HepG2 (cell line): ENCODE data around the gene SCUBE1. TPM values are rescaled to one million over a fixed set of nuclear protein-coding genes. Genes with fewer than 3 reads are reported as not detected.

ENCODE experiments used
- ATAC-seq: fragments of 200-7000 bp; cut with Tn5 transposase; 3 replicates; pipeline ENCODE4 v1.9.1; 2020; ENCODE audit warnings: mild to moderate bottlenecking, moderate library complexity
- Bru-seq: library from RNA; stranded (reverse); fragments of 400-500 nt; gene quantifications from one replicate; lab custom pipeline; 2021; lab: Mats Ljungman, UMichigan
- BruChase-seq, 2 experiments: library from RNA; stranded (reverse); fragments of 400-500 nt; gene quantifications; one replicate each; lab custom pipeline; 2021; lab: Mats Ljungman, UMichigan
- BruUV-seq: library from RNA; stranded (reverse); fragments of 400-500 nt; replicated peaks from 2 replicates; lab custom pipeline; 2021; lab: Mats Ljungman, UMichigan
- CTCF ChIA-PET: fragments of 300-600 bp; formaldehyde crosslinking; extraction: SDS; loops from one replicate; lab custom pipeline; 2021; ENCODE audit warnings: low total read pairs, inconsistent platforms, low intra/inter-chr PET ratio; lab: Yijun Ruan, JAX
- POLR2A ChIA-PET: fragments of 350-600 bp; sonication (Branson Sonifier 250); formaldehyde crosslinking; loops from one replicate; lab custom pipeline; 2020; ENCODE audit warnings: antibody characterized with exemption, inconsistent platforms; lab: Yijun Ruan, JAX
- DNase-seq: peaks from one replicate; pipeline ENCODE4 v3.0.0-alpha.2; 2015; ENCODE audit warnings: low spot score
- FAIRE-seq: peaks from 3 replicates; lab custom pipeline; 2011; peaks lifted over from hg19 to GRCh38; lab: Jason Lieb, UNC
- H2AFZ ChIP-seq: one replicate; pipeline ENCODE4 v1.6.1; 2011; ENCODE audit warnings: low read length, inconsistent platforms
- H3K27ac ChIP-seq: fragments of 300-600 bp; 3 replicates; pipeline ENCODE4 v1.8.0; 2011; ENCODE audit warnings: mixed run types, mild to moderate bottlenecking, mixed read lengths, low read length, inconsistent platforms; ENCODE audit not compliant: insufficient read depth; ENCODE audit errors: extremely low read length
- H3K27me3 ChIP-seq, 2 experiments: fragments of 200-600 bp in 1 of 2; 2 replicates in 1 of 2; 3 replicates in 1 of 2; pipeline versions ENCODE4 v1.6.0 to v1.8.0; 2011; ENCODE audit warnings: low read length in 2 of 2, mild to moderate bottlenecking in 2 of 2, moderate library complexity in 2 of 2, inconsistent platforms in 1 of 2; ENCODE audit not compliant: insufficient read depth in 2 of 2, control insufficient read depth in 1 of 2
- H3K36me3 ChIP-seq, 2 experiments: fragments of 200-600 bp in 1 of 2; replicated peaks in 1 of 2; 2 replicates in 1 of 2; 3 replicates in 1 of 2; pipeline versions ENCODE4 v1.5.1 to v1.8.0; 2011; ENCODE audit warnings: low read length in 2 of 2, inconsistent platforms in 1 of 2; ENCODE audit not compliant: insufficient read depth in 2 of 2, control insufficient read depth in 1 of 2
- H3K4me1 ChIP-seq: 2 replicates; pipeline ENCODE4 v1.5.1; 2012; ENCODE audit warnings: low read length, inconsistent platforms; ENCODE audit not compliant: insufficient read depth
- H3K4me2 ChIP-seq: 2 replicates; pipeline ENCODE4 v1.6.0; 2011; ENCODE audit warnings: low read depth, low read length, inconsistent platforms
- H3K4me3 ChIP-seq, 3 experiments: fragments of 200-600 bp in 1 of 3; sonication (generic), shearing (Covaris generic) in 1 of 3; replicated peaks in 1 of 3; 2 replicates each; pipeline ENCODE4 v1.5.1; 2011 to 2016; ENCODE audit warnings: low read length in 3 of 3, inconsistent platforms in 2 of 3, low read depth in 2 of 3, mild to moderate bottlenecking in 2 of 3, control low read depth in 1 of 3, mixed read lengths in 1 of 3; ENCODE audit not compliant: insufficient read depth in 1 of 3
- H3K79me2 ChIP-seq: one replicate; pipeline ENCODE4 v1.6.1; 2011; ENCODE audit warnings: low read length, inconsistent platforms; ENCODE audit not compliant: insufficient read depth
- H3K9ac ChIP-seq: 2 replicates; pipeline ENCODE4 v1.6.0; 2011; ENCODE audit warnings: mild to moderate bottlenecking, low read depth, low read length, inconsistent platforms; ENCODE audit not compliant: insufficient read depth
- H3K9me3 ChIP-seq: 2 replicates; pipeline ENCODE4 v1.5.1; 2012; ENCODE audit warnings: mild to moderate bottlenecking, low read length
- H4K20me1 ChIP-seq: 2 replicates; pipeline ENCODE4 v1.6.0; 2011; ENCODE audit warnings: inconsistent platforms, mild to moderate bottlenecking, low read length, moderate library complexity; ENCODE audit not compliant: insufficient read depth
- FOXJ3 ChIP-seq: sonication (generic); formaldehyde crosslinking; IDR thresholded peaks from 2 replicates; pipeline ENCODE4 v1.4.0; 2020; ENCODE audit warnings: missing genetic modification reagents, mild to moderate bottlenecking, borderline replicate concordance
- KDM1A ChIP-seq: IDR thresholded peaks from 2 replicates; pipeline ENCODE4 v1.6.1; 2016; ENCODE audit warnings: missing compliant biosample characterization
- KLF13 ChIP-seq: sonication (generic); formaldehyde crosslinking; IDR thresholded peaks from 2 replicates; pipeline ENCODE4 v1.4.0; 2020; ENCODE audit warnings: mild to moderate bottlenecking, missing genetic modification reagents
- NCOA1 ChIP-seq: sonication (generic); formaldehyde crosslinking; IDR thresholded peaks from 2 replicates; pipeline ENCODE4 v1.9.0; 2021; ENCODE audit warnings: missing genetic modification reagents
- NFYC ChIP-seq: IDR thresholded peaks from 2 replicates; pipeline ENCODE4 v1.6.1; 2016; ENCODE audit warnings: missing genetic modification reagents, missing compliant biosample characterization
- RBFOX2 ChIP-seq: fragments of 200-400 bp; formaldehyde crosslinking; IDR thresholded peaks from 2 replicates; pipeline ENCODE4 v1.6.1; 2017; ENCODE audit warnings: low read depth, mild to moderate bottlenecking, low read length
- SKI ChIP-seq: fragments of 450-650 bp; IDR thresholded peaks from one replicate; pipeline ENCODE4 v1.6.1; 2018; ENCODE audit warnings: mild to moderate bottlenecking; ENCODE audit not compliant: partially characterized antibody
- SP2 ChIP-seq: sonication (generic); formaldehyde crosslinking; IDR thresholded peaks from 2 replicates; pipeline ENCODE4 v1.5.1; 2020; ENCODE audit warnings: mild to moderate bottlenecking, missing genetic modification reagents
- TEF ChIP-seq: sonication (generic); formaldehyde crosslinking; IDR thresholded peaks from 2 replicates; pipeline ENCODE4 v1.5.0; 2020; ENCODE audit warnings: missing genetic modification reagents
- TFDP1 ChIP-seq: IDR thresholded peaks from 2 replicates; pipeline ENCODE4 v1.6.1; 2016; ENCODE audit warnings: missing compliant biosample characterization, missing genetic modification reagents, borderline replicate concordance
- THAP7 ChIP-seq: sonication (generic); formaldehyde crosslinking; IDR thresholded peaks from 2 replicates; pipeline ENCODE4 v1.8.1; 2023; ENCODE audit warnings: mild to moderate bottlenecking, missing genetic modification reagents
- ZNF382 ChIP-seq: sonication (generic); formaldehyde crosslinking; IDR thresholded peaks from 2 replicates; pipeline ENCODE4 v1.5.0; 2020; ENCODE audit warnings: missing genetic modification reagents, mild to moderate bottlenecking, borderline replicate concordance
- ZNF775 ChIP-seq: sonication (generic); formaldehyde crosslinking; IDR thresholded peaks from 2 replicates; pipeline ENCODE4 v1.4.0; 2020; ENCODE audit warnings: missing genetic modification reagents, mild to moderate bottlenecking, moderate library complexity, borderline replicate concordance
- WGBS: methylation state at CpG from one replicate; pipeline ENCODE4 v1.1.6; 2017; ENCODE audit warnings: low lambda C conversion rate; 5-methylcytosine and 5-hydroxymethylcytosine counted together
- in situ Hi-C: cut with HindIII; loops from 2 replicates; pipeline ENCODE4 v1.10.0; 2017; ENCODE audit warnings: low pct_unique_long_range_greater_than_20kb; ENCODE audit not compliant: extremely low pct_ligation_motif_present
- intact Hi-C: fragments of 100-400 bp; cut with micrococcal nuclease; formaldehyde crosslinking; loops from one replicate; pipeline ENCODE4 v1.10.0; 2022; ENCODE audit not compliant: unreplicated experiment
- long read RNA-seq, 2 experiments: library from RNA in 1 of 2; library from polyadenylated mRNA in 1 of 2; stranded (forward) in 1 of 2; unstranded in 1 of 2; transcript quantifications; one replicate each; pipeline ENCODE4 v2.0.0, GENCODE V29; 2019 to 2022
- polyA minus RNA-seq, 3 experiments: library from RNA; depleted of rRNA, polyadenylated mRNA; stranded (reverse); fragments of >200 nt; gene quantifications; 2 replicates each; pipeline ENCODE4 v1.2.3, GENCODE V29; 2011; ENCODE audit warnings: low replicate concordance in 1 of 3
- polyA plus RNA-seq, 8 experiments: library from polyadenylated mRNA; depleted of rRNA in 3 of 8; stranded (reverse) in 7 of 8; unstranded in 1 of 8; fragments of >200 nt; fragmentation: Illumina TruSeq in 4 of 8; extraction: Trizol in 4 of 8; gene quantifications; 2 replicates each; pipeline versions ENCODE4 v1.2.1 to v1.2.3, GENCODE V29; 2011 to 2016; ENCODE audit warnings: low read depth in 4 of 8, missing spikeins in 1 of 8, mixed read lengths in 1 of 8; ENCODE audit not compliant: insufficient read depth in 1 of 8
- total RNA-seq, 5 experiments: library from RNA; depleted of rRNA; stranded (reverse); fragments of >200 nt; fragmentation: Illumina TruSeq; extraction: Trizol; gene quantifications; 2 replicates each; pipeline ENCODE4 v1.2.3, GENCODE V29; 2016; ENCODE audit warnings: low read depth in 1 of 5
- TF ChIP-seq, protein P1 (sequence below): sonication (generic); formaldehyde crosslinking; IDR thresholded peaks from 2 replicates; pipeline ENCODE4 v1.8.1; 2023; ENCODE audit warnings: mild to moderate bottlenecking, missing genetic modification reagents

SCUBE1 gene
- total RNA-seq (2016; rRNA removed; fragmentation: Illumina TruSeq; extraction: Trizol): under 0.01 TPM in 1 of 2 replicates, not detected in the other
- total RNA-seq (2016; cell fraction: cytosol; rRNA removed; fragmentation: Illumina TruSeq; extraction: Trizol; ENCODE audit: low read depth): not detected in 2 replicates
- total RNA-seq (2016; cell fraction: insoluble cytoplasmic fraction; rRNA removed; fragmentation: Illumina TruSeq; extraction: Trizol): under 0.01 and 0.06 TPM in 2 replicates
- total RNA-seq (2016; cell fraction: membrane; rRNA removed; fragmentation: Illumina TruSeq; extraction: Trizol): 0.06 TPM in 1 of 2 replicates, not detected in the other
- total RNA-seq (2016; cell fraction: nucleus; rRNA removed; fragmentation: Illumina TruSeq; extraction: Trizol): not detected in 2 replicates
- 0.04 and 0.05 TPM in 2 replicates for polyA plus RNA-seq (2011; rRNA removed)
- polyA plus RNA-seq (2011; cell fraction: cytosol; rRNA removed): 0.05 TPM in 1 of 2 replicates, not detected in the other
- 0.02 and 0.09 TPM in 2 replicates for polyA plus RNA-seq (2011; cell fraction: nucleus; rRNA removed)
- polyA plus RNA-seq (2012): not detected in 2 replicates
- not detected in 2 replicates for polyA plus RNA-seq (2016; cell fraction: cytosol; fragmentation: Illumina TruSeq; extraction: Trizol; ENCODE audit: low read depth)
- not detected in 2 replicates for polyA plus RNA-seq (2016; cell fraction: insoluble cytoplasmic fraction; fragmentation: Illumina TruSeq; extraction: Trizol; ENCODE audit: low read depth)
- polyA plus RNA-seq (2016; cell fraction: membrane; fragmentation: Illumina TruSeq; extraction: Trizol; ENCODE audit: low read depth): not detected in 2 replicates
- not detected in 2 replicates for polyA plus RNA-seq (2016; cell fraction: nucleus; fragmentation: Illumina TruSeq; extraction: Trizol; ENCODE audit: insufficient read depth, low read depth)
- polyA minus RNA-seq (2011; rRNA and poly(A)+ RNA removed; ENCODE audit: low replicate concordance): not detected in 2 replicates
- polyA minus RNA-seq (2011; cell fraction: cytosol; rRNA and poly(A)+ RNA removed): not detected in 2 replicates
- polyA minus RNA-seq (2011; cell fraction: nucleus; rRNA and poly(A)+ RNA removed): not detected in 2 replicates
- percentile 2 among the genes with signal in this experiment for Bru-seq, nascent RNA
- not detected for BruChase-seq, experiment 1, labeled RNA remaining after a 6-hour chase
- BruChase-seq, experiment 2, labeled RNA remaining after a 2-hour chase: percentile 2 among the genes with signal in this experiment
- long read RNA-seq, experiment 1: 0 reads
- long read RNA-seq, experiment 2: 0 reads

DNA sequence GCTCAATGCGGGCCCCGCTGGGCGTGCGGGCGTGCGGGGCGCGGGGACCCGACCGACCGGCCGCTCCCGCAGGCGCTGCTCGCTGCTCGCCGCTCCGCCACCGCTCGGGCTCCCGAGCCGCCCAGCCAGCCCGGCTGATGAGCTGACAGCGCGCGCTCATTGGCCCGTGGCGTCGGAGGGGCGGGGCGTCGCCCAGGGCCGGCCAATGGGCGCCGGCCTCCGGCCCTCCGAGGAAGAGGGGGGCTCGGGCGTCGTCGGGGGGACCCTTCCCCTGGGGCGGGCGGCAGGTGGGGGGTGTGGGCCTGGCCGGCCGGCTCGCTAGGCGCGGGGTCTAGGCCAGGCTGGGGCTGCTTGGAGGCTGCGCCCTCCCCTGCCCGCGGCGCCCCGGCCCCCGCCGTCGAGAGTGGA lies at the start of gene SCUBE1:
Gene SCUBE1, minus strand, starts transcription at position 111 of the 408 bp plus-strand sequence. CDS start 111 bp downstream, outside the sequence.
- ATAC-seq: peak; percentile 77
- BruUV-seq: no TSS peak
- no CpG with 5 or more reads among the region's 56 CpGs for WGBS
- peaks cover 26% of the 10 kb centered on the region for H3K4me1 ChIP-seq
- no peak within 1 kb of the TSS for H3K9ac ChIP-seq
- no peak for DNase-seq
- in situ Hi-C loops (loop anchor here (10.0 kb wide), 1 partner anchor 108 kb away; no protein-coding TSS in a partner anchor), intact Hi-C loops (no loop called here)
- no peak within 1 kb of the TSS for H3K27ac ChIP-seq
- ChIA-PET CTCF (no interaction called here), POLR2A (no interaction called here)
- no peaks in the 10 kb centered on the region for H3K9me3 ChIP-seq
- H3K36me3 ChIP-seq: no peaks in the 10 kb centered on the region
- H3K4me2 ChIP-seq: no peak within 1 kb of the TSS
- H3K79me2 ChIP-seq: no peaks in the 10 kb centered on the region
- peaks cover 2% of the 10 kb centered on the region; the same call in 1 of the 2 replicates for H4K20me1 ChIP-seq
- H3K4me3 ChIP-seq: no peak within 1 kb of the TSS; a peak in 1 of 6 replicates
- H2AFZ ChIP-seq: no peak within 1 kb of the TSS
- FAIRE-seq: no peak
- H3K27me3 ChIP-seq: peaks cover 7 to 37% of the 10 kb centered on the region in 2 experiments
- no peak for TF ChIP-seq KDM1A (CRISPR knock-in tag)
- no peak for TF ChIP-seq KLF13 (CRISPR knock-in tag)
- no peak for TF ChIP-seq SKI
- TF ChIP-seq TEF (CRISPR knock-in tag): no peak
- no peak for TF ChIP-seq TFDP1 (CRISPR knock-in tag)
- no peak for TF ChIP-seq NCOA1
- no peak for TF ChIP-seq RBFOX2
- peak; percentile 81 for TF ChIP-seq SP2 (CRISPR knock-in tag)
- TF ChIP-seq ZNF775 (CRISPR knock-in tag): no peak
- peak; percentile 70 for TF ChIP-seq NFYC
- TF ChIP-seq, protein P1, sequence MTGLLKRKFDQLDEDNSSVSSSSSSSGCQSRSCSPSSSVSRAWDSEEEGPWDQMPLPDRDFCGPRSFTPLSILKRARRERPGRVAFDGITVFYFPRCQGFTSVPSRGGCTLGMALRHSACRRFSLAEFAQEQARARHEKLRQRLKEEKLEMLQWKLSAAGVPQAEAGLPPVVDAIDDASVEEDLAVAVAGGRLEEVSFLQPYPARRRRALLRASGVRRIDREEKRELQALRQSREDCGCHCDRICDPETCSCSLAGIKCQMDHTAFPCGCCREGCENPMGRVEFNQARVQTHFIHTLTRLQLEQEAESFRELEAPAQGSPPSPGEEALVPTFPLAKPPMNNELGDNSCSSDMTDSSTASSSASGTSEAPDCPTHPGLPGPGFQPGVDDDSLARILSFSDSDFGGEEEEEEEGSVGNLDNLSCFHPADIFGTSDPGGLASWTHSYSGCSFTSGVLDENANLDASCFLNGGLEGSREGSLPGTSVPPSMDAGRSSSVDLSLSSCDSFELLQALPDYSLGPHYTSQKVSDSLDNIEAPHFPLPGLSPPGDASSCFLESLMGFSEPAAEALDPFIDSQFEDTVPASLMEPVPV (CRISPR knock-in tag): no peak
- no peak for TF ChIP-seq FOXJ3 (CRISPR knock-in tag)
- no peak for TF ChIP-seq THAP7
- no peak for TF ChIP-seq ZNF382 (CRISPR knock-in tag)
